ENCODE results near the gene SMOC1. TPM values are rescaled to one million over a fixed set of nuclear protein-coding genes. Genes with fewer than 3 reads are reported as not detected.
A peak's percentile ranks its signal among the peaks of the same experiment; 100 is the strongest.

The SMOC1 gene
- total and polyA plus RNA-seq, 9 donors: 2.1 to 5.9 (median 4.5) TPM

- 74% methylated on average over 10 of the region's 13 CpGs for WGBS (ENCODE audit: insufficient coverage)
- Histone ChIP-seq H3K27me3 (ENCODE audit: control insufficient read depth, insufficient read depth, low read length) (peaks cover 3% of the 10 kb centered on the region), H3K4me3 (ENCODE audit: low read length) (no peak overlapping the region), H3K9me3 (replicated peaks; ENCODE audit: control insufficient read depth, low read depth, low read length) (no peaks in the 10 kb centered on the region), H3K27ac (ENCODE audit: low read length) (no peak overlapping the region), H3K36me3 (ENCODE audit: control insufficient read depth, insufficient read depth, low read length) (no peaks in the 10 kb centered on the region), H3K4me1 (ENCODE audit: control insufficient read depth, insufficient read depth, low read length) (peaks cover 4% of the 10 kb centered on the region)
- DNase-seq: no peak
These were observed 108.3 kb downstream of the SMOC1 start for GRCh38 chr14:69987406-69988121.

- H3K27ac ChIP-seq (ENCODE audit: low read length): no peak overlapping the region
- H3K27me3 ChIP-seq (ENCODE audit: control insufficient read depth, insufficient read depth, low read length): peaks cover 6% of the 10 kb centered on the region
- no peak overlapping the region for H3K4me3 ChIP-seq (ENCODE audit: low read length)
- no peaks in the 10 kb centered on the region for H3K36me3 ChIP-seq (ENCODE audit: control insufficient read depth, insufficient read depth, low read length)
- DNase-seq: no peak
- no peaks in the 10 kb centered on the region for H3K9me3 ChIP-seq (replicated peaks; ENCODE audit: control insufficient read depth, low read depth, low read length)
- no peaks in the 10 kb centered on the region for H3K4me1 ChIP-seq (ENCODE audit: control insufficient read depth, insufficient read depth, low read length)
These were observed 109.8 kb downstream of the SMOC1 start for GRCh38 chr14:69988979-69989378.

- no peaks in the 10 kb centered on the region for H3K36me3 ChIP-seq (ENCODE audit: control insufficient read depth, insufficient read depth, low read length)
- no peaks in the 10 kb centered on the region for H3K9me3 ChIP-seq (replicated peaks; ENCODE audit: control insufficient read depth, low read depth, low read length)
- DNase-seq: no peak
- no peaks in the 10 kb centered on the region for H3K4me1 ChIP-seq (ENCODE audit: control insufficient read depth, insufficient read depth, low read length)
- no peak overlapping the region for H3K27ac ChIP-seq (ENCODE audit: low read length)
- H3K27me3 ChIP-seq (ENCODE audit: control insufficient read depth, insufficient read depth, low read length): peaks cover 6% of the 10 kb centered on the region
- no peak overlapping the region for H3K4me3 ChIP-seq (ENCODE audit: low read length)
- WGBS (ENCODE audit: insufficient coverage): 80% methylated on average over 2 of the region's 3 CpGs
These were observed 110.4 kb downstream of the SMOC1 start for GRCh38 chr14:69989622-69990021.

GRCh38 chr14:69990323-69990722 is 111.1 kb downstream of the SMOC1 start:
- Histone ChIP-seq H3K9me3 (replicated peaks; ENCODE audit: control insufficient read depth, low read depth, low read length) (no peaks in the 10 kb centered on the region), H3K4me3 (ENCODE audit: low read length) (no peak overlapping the region), H3K27ac (ENCODE audit: low read length) (no peak overlapping the region), H3K27me3 (ENCODE audit: control insufficient read depth, insufficient read depth, low read length) (peaks cover 6% of the 10 kb centered on the region), H3K4me1 (ENCODE audit: control insufficient read depth, insufficient read depth, low read length) (no peaks in the 10 kb centered on the region), H3K36me3 (ENCODE audit: control insufficient read depth, insufficient read depth, low read length) (no peaks in the 10 kb centered on the region)
- peak; percentile 17 for DNase-seq

- H3K4me3 ChIP-seq (ENCODE audit: low read length): no peak overlapping the region
- H3K36me3 ChIP-seq (ENCODE audit: control insufficient read depth, insufficient read depth, low read length): no peaks in the 10 kb centered on the region
- H3K9me3 ChIP-seq (replicated peaks; ENCODE audit: control insufficient read depth, low read depth, low read length): no peaks in the 10 kb centered on the region
- peaks cover 6% of the 10 kb centered on the region for H3K27me3 ChIP-seq (ENCODE audit: control insufficient read depth, insufficient read depth, low read length)
- no peak for DNase-seq
- no peak overlapping the region for H3K27ac ChIP-seq (ENCODE audit: low read length)
- no peaks in the 10 kb centered on the region for H3K4me1 ChIP-seq (ENCODE audit: control insufficient read depth, insufficient read depth, low read length)
These were observed 112.2 kb downstream of the SMOC1 start for GRCh38 chr14:69991422-69991821.

- H3K9me3 ChIP-seq (replicated peaks; ENCODE audit: control insufficient read depth, low read depth, low read length): no peaks in the 10 kb centered on the region
- no peak for DNase-seq
- H3K4me3 ChIP-seq (ENCODE audit: low read length): no peak overlapping the region
- H3K27me3 ChIP-seq (ENCODE audit: control insufficient read depth, insufficient read depth, low read length): peaks cover 6% of the 10 kb centered on the region
- 72% methylated on average over 3 of the region's 3 CpGs for WGBS (ENCODE audit: insufficient coverage)
- no peak overlapping the region for H3K27ac ChIP-seq (ENCODE audit: low read length)
- H3K36me3 ChIP-seq (ENCODE audit: control insufficient read depth, insufficient read depth, low read length): no peaks in the 10 kb centered on the region
- no peaks in the 10 kb centered on the region for H3K4me1 ChIP-seq (ENCODE audit: control insufficient read depth, insufficient read depth, low read length)
These were observed 113.3 kb downstream of the SMOC1 start for GRCh38 chr14:69992564-69992963.

- DNase-seq: no peak
- Histone ChIP-seq H3K4me1 (ENCODE audit: control insufficient read depth, insufficient read depth, low read length) (no peaks in the 10 kb centered on the region), H3K36me3 (ENCODE audit: control insufficient read depth, insufficient read depth, low read length) (no peaks in the 10 kb centered on the region), H3K9me3 (replicated peaks; ENCODE audit: control insufficient read depth, low read depth, low read length) (no peaks in the 10 kb centered on the region), H3K4me3 (ENCODE audit: low read length) (no peak overlapping the region), H3K27ac (ENCODE audit: low read length) (no peak overlapping the region), H3K27me3 (ENCODE audit: control insufficient read depth, insufficient read depth, low read length) (peaks cover 6% of the 10 kb centered on the region)
- 70% methylated on average over 2 of the region's 2 CpGs for WGBS (ENCODE audit: insufficient coverage)
These were observed 114.1 kb downstream of the SMOC1 start for GRCh38 chr14:69993326-69993725.

GRCh38 chr14:69994002-69994401 is 114.8 kb downstream of the SMOC1 start:
- WGBS (ENCODE audit: insufficient coverage): no CpG with 5 or more reads among the region's 4 CpGs
- Histone ChIP-seq H3K4me1 (ENCODE audit: control insufficient read depth, insufficient read depth, low read length) (no peaks in the 10 kb centered on the region), H3K27ac (ENCODE audit: low read length) (no peak overlapping the region), H3K36me3 (ENCODE audit: control insufficient read depth, insufficient read depth, low read length) (no peaks in the 10 kb centered on the region), H3K27me3 (ENCODE audit: control insufficient read depth, insufficient read depth, low read length) (peaks cover 6% of the 10 kb centered on the region), H3K4me3 (ENCODE audit: low read length) (no peak overlapping the region), H3K9me3 (replicated peaks; ENCODE audit: control insufficient read depth, low read depth, low read length) (no peaks in the 10 kb centered on the region)
- no peak for DNase-seq

GRCh38 chr14:69996216-69996615 is 117.0 kb downstream of the SMOC1 start:
- no peak overlapping the region for H3K27ac ChIP-seq (ENCODE audit: low read length)
- no peak for DNase-seq
- H3K4me3 ChIP-seq (ENCODE audit: low read length): no peak overlapping the region
- WGBS (ENCODE audit: insufficient coverage): no CpG with 5 or more reads among the region's 1 CpG
- H3K36me3 ChIP-seq (ENCODE audit: control insufficient read depth, insufficient read depth, low read length): no peaks in the 10 kb centered on the region
- H3K27me3 ChIP-seq (ENCODE audit: control insufficient read depth, insufficient read depth, low read length): peaks cover 6% of the 10 kb centered on the region
- H3K4me1 ChIP-seq (ENCODE audit: control insufficient read depth, insufficient read depth, low read length): no peaks in the 10 kb centered on the region
- H3K9me3 ChIP-seq (replicated peaks; ENCODE audit: control insufficient read depth, low read depth, low read length): no peaks in the 10 kb centered on the region

GRCh38 chr14:69997849-69998248 is 118.6 kb downstream of the SMOC1 start:
- Histone ChIP-seq H3K36me3 (ENCODE audit: control insufficient read depth, insufficient read depth, low read length) (no peaks in the 10 kb centered on the region), H3K27ac (ENCODE audit: low read length) (no peak overlapping the region), H3K27me3 (ENCODE audit: control insufficient read depth, insufficient read depth, low read length) (peaks cover 3% of the 10 kb centered on the region), H3K9me3 (replicated peaks; ENCODE audit: control insufficient read depth, low read depth, low read length) (no peaks in the 10 kb centered on the region), H3K4me3 (ENCODE audit: low read length) (no peak overlapping the region), H3K4me1 (ENCODE audit: control insufficient read depth, insufficient read depth, low read length) (no peaks in the 10 kb centered on the region)
- WGBS (ENCODE audit: insufficient coverage): 75% methylated on average over 2 of the region's 5 CpGs
- DNase-seq: no peak

- 60% methylated on average over 5 of the region's 10 CpGs for whole genome bisulfite sequencing (ENCODE audit: insufficient coverage)
- Histone ChIP-seq H3K27me3 (ENCODE audit: control insufficient read depth, insufficient read depth, low read length) (no peaks in the 10 kb centered on the region), H3K27ac (ENCODE audit: low read length) (no peak overlapping the region), H3K9me3 (replicated peaks; ENCODE audit: control insufficient read depth, low read depth, low read length) (no peaks in the 10 kb centered on the region), H3K4me3 (ENCODE audit: low read length) (no peak overlapping the region), H3K4me1 (ENCODE audit: control insufficient read depth, insufficient read depth, low read length) (no peaks in the 10 kb centered on the region), H3K36me3 (ENCODE audit: control insufficient read depth, insufficient read depth, low read length) (no peaks in the 10 kb centered on the region)
- no peak for DNase-seq
These were observed 120.1 kb downstream of the SMOC1 start for GRCh38 chr14:69999261-69999674.

Measured in muscle of leg (tissue), 11 donors.